Heart left ventricle (tissue), 16 donors: ENCODE results near the gene ANKUB1. TPM values are rescaled to one million over a fixed set of nuclear protein-coding genes. Genes with fewer than 3 reads are reported as not detected.

ENCODE experiments used
- ATAC-seq, 4 donors: fragments of 200-7000 bp; cut with Tn5 transposase; one replicate each; pipeline ENCODE4 v1.9.1; 2020 to 2022; ENCODE audit warnings: moderate library complexity in 4 of 4, mild to moderate bottlenecking in 3 of 4, moderate number of reproducible peaks in 1 of 4
- DNase-seq, 5 donors: peaks; one replicate each; pipeline ENCODE4 v3.0.0-alpha.2; 2020
- H3K27ac ChIP-seq, 12 donors: fragments of 200-600 bp; sonication (generic) in 4 of 12; one replicate each; pipeline versions ENCODE4 v1.5.0 to v1.8.0; 2016 to 2022; ENCODE audit warnings: mild to moderate bottlenecking in 2 of 12
- H3K27me3 ChIP-seq, 9 donors: fragments of 200-600 bp; sonication (generic) in 2 of 9; one replicate each; pipeline versions ENCODE4 v1.5.1 to v1.8.0; 2016 to 2022; ENCODE audit warnings: mild to moderate bottlenecking in 3 of 9
- H3K36me3 ChIP-seq, 9 donors: fragments of 200-600 bp; sonication (generic) in 2 of 9; one replicate each; pipeline versions ENCODE4 v1.5.0 to v1.8.0; 2018 to 2022; ENCODE audit warnings: mild to moderate bottlenecking in 2 of 9
- H3K4me1 ChIP-seq, 12 donors: fragments of 200-600 bp; sonication (generic) in 4 of 12; one replicate each; pipeline versions ENCODE4 v1.5.0 to v1.8.0; 2016 to 2022; ENCODE audit warnings: mild to moderate bottlenecking in 3 of 12
- H3K4me3 ChIP-seq, 12 donors: fragments of 200-600 bp; sonication (generic) in 4 of 12; one replicate each; pipeline versions ENCODE4 v1.5.0 to v1.8.0; 2017 to 2022; ENCODE audit warnings: mild to moderate bottlenecking in 9 of 12, moderate library complexity in 4 of 12
- H3K9me3 ChIP-seq, 12 donors: fragments of 200-600 bp; sonication (generic) in 4 of 12; one replicate each; pipeline versions ENCODE4 v1.5.0 to v1.8.0; 2016 to 2022; ENCODE audit warnings: mild to moderate bottlenecking in 1 of 12
- CTCF ChIP-seq, 12 donors: fragments of 200-600 bp; sonication (generic) in 4 of 12; IDR thresholded peaks; one replicate each; pipeline versions ENCODE4 v1.5.0 to v1.8.0; 2018 to 2022; ENCODE audit warnings: antibody characterized with exemption in 12 of 12, mild to moderate bottlenecking in 5 of 12
- POLR2A ChIP-seq, 2 donors: fragments of 450-650 bp; IDR thresholded peaks; one replicate each; pipeline ENCODE4 v1.6.1; 2017; ENCODE audit warnings: antibody characterized with exemption in 2 of 2, mild to moderate bottlenecking in 2 of 2, moderate library complexity in 2 of 2
- WGBS, 4 donors: extraction: QIAGEN DNeasy Blood & Tissue Kit in 2 of 4; methylation state at CpG; one replicate each; pipeline versions ENCODE4 v1.1.5 to v1.1.7; 2013 to 2018; 5-methylcytosine and 5-hydroxymethylcytosine counted together
- intact Hi-C, 10 donors: fragments of 100-400 bp; cut with DNase I; formaldehyde crosslinking; loops; one replicate each; pipeline versions ENCODE4 v1.11.1 to v1.14.2; 2022
- polyA plus RNA-seq, 2 donors: library from polyadenylated mRNA; stranded (reverse); fragments of 200-250 nt; gene quantifications; one replicate each; pipeline ENCODE4 v1.2.3, GENCODE V29; 2013
- total RNA-seq, 9 donors: library from RNA; depleted of rRNA in 2 of 9; stranded (reverse); fragments of >200 nt in 2 of 9; fragmentation: NEBNext Ultra II Directional in 3 of 9; extraction: Animal tissue kit (Norgen Biotek cat#: 25700) in 3 of 9; gene quantifications; one replicate each; pipeline versions ENCODE4 v1.1.0 to v1.2.4, GENCODE V29; 2016 to 2023
- donor health status: ischemic (EF 13 %, LVEDD 7.1; RV severe dilation, severe dysfunction).
- donor health status: healthy with polysubstance abuse.
- donor health status: DM: no; HTN: yes; CAD: no.
- donor health status: DM: no; HTN: no; CAD: no.
- donor health status: ischemic (EF 25% LVEDD 6.9; RV normal size, moderate dysfunction).
- donor health status: ischemic (EF 25% LVEDD 5.7; RV mildly dilated, moderate dysfunction).
- donor health status: healthy.
- donor health status: DM: yes; HTN: yes; CAD: no.
- donor health status: ischemic (EF 35%, LVEDD 5.7; RV mildly dilated, moderate dysfunction).
- donor health status: nonischemic (EF 11% LVEDD 7.7; RV severe dilation, severe dysfunction).
- donor health status: DM: yes; HTN: yes; CAD: no.
- donor health status: PGD.
- donor health status: ischemic (EF 29% LVEDD 5.4; RV normal size, mild dysfunction).
- donor health status: nonischemic (EF 23%, LVEDD 6.1; RV moderate dilation, normal function).

ANKUB1 gene
- total and polyA plus RNA-seq, 11 donors: not detected

GRCh38 chr3:149768704-149769103, 23.6 kb downstream of the ANKUB1 start:
- Histone ChIP-seq H3K4me3 (no peak overlapping the region), H3K27ac (no peak overlapping the region), H3K36me3 (no peaks in the 10 kb centered on the region), H3K4me1 (no peaks in the 10 kb centered on the region), H3K9me3 (no peaks in the 10 kb centered on the region), H3K27me3 (peaks cover 0 to 6% (median 0%) of the 10 kb centered on the region in 9 donors)
- intact Hi-C loops: loop anchor here in 1 of 10 donors (5.0 kb wide), 1 partner anchor 39 kb away; no protein-coding TSS in a partner anchor
- 92 to 95% (median 93%) methylated on average over 6 of the region's 6 CpGs for WGBS, 4 donors
- DNase-seq (no peak), ATAC-seq (no peak)
- TF ChIP-seq CTCF (IDR thresholded peaks at IDR 0.05) (no peak), POLR2A (IDR thresholded peaks at IDR 0.05) (no peak)

GRCh38 chr3:149767720-149768119, 24.6 kb downstream of the ANKUB1 start:
- intact Hi-C loops: loop anchor here in 1 of 10 donors (5.0 kb wide), 1 partner anchor 40 kb away; no protein-coding TSS in a partner anchor
- WGBS, 4 donors: 82 to 93% (median 90%) methylated on average over 6 of the region's 6 CpGs

GRCh38 chr3:149765762-149766334, 26.5 kb downstream of the ANKUB1 start:
- Histone ChIP-seq H3K4me1 (no peaks in the 10 kb centered on the region), H3K27me3 (peaks cover 0 to 23% (median 0%) of the 10 kb centered on the region in 9 donors), H3K4me3 (no peak overlapping the region), H3K9me3 (no peaks in the 10 kb centered on the region), H3K36me3 (no peaks in the 10 kb centered on the region), H3K27ac (no peak overlapping the region)
- 57 to 69% (median 67%) methylated on average over 2 of the region's 2 CpGs for WGBS, 4 donors
- DNase-seq: no peak
- no peak for ATAC-seq
- no peak for TF ChIP-seq POLR2A (IDR thresholded peaks at IDR 0.05)
- TF ChIP-seq CTCF (IDR thresholded peaks at IDR 0.05): peak in 8 of 12 donors; percentile 11 to 54 (median 42)
- intact Hi-C loops: loop anchor here in 1 of 10 donors (5.0 kb wide), 1 partner anchor 41 kb away; no protein-coding TSS in a partner anchor

More at GRCh38 chr3:149767720-149768119, 24.6 kb downstream of the ANKUB1 start:
- Histone ChIP-seq H3K9me3 (no peaks in the 10 kb centered on the region), H3K27me3 (peaks cover 0 to 15% (median 0%) of the 10 kb centered on the region in 9 donors), H3K4me1 (no peaks in the 10 kb centered on the region), H3K4me3 (no peak overlapping the region), H3K36me3 (no peaks in the 10 kb centered on the region), H3K27ac (no peak overlapping the region)
- no peak for DNase-seq
- ATAC-seq: no peak
- TF ChIP-seq POLR2A (IDR thresholded peaks at IDR 0.05) (no peak), CTCF (IDR thresholded peaks at IDR 0.05) (no peak)

GRCh38 chr3:149764302-149764701, 28.1 kb downstream of the ANKUB1 start:
- no peaks in the 10 kb centered on the region for H3K4me1 ChIP-seq
- peaks cover 0 to 33% (median 0%) of the 10 kb centered on the region in 9 donors for H3K27me3 ChIP-seq
- TF ChIP-seq CTCF (IDR thresholded peaks at IDR 0.05) (no peak), POLR2A (IDR thresholded peaks at IDR 0.05) (no peak)
- DNase-seq (no peak), ATAC-seq (no peak)
- intact Hi-C loops: no loop called here
- H3K9me3 ChIP-seq: no peaks in the 10 kb centered on the region
- H3K27ac ChIP-seq: no peak overlapping the region
- H3K36me3 ChIP-seq: no peaks in the 10 kb centered on the region
- H3K4me3 ChIP-seq: no peak overlapping the region
- 45 to 71% (median 48%) methylated on average over 1 of the region's 1 CpG for WGBS, 4 donors
